Measurements from ENCODE around the gene ELMOD3.
"Not testable (repeated sequence)": the region's sequence is repeated elsewhere in the genome, so short reads cannot be mapped to it uniquely, and the experiment has no call there.

Gene ELMOD3

DNA sequence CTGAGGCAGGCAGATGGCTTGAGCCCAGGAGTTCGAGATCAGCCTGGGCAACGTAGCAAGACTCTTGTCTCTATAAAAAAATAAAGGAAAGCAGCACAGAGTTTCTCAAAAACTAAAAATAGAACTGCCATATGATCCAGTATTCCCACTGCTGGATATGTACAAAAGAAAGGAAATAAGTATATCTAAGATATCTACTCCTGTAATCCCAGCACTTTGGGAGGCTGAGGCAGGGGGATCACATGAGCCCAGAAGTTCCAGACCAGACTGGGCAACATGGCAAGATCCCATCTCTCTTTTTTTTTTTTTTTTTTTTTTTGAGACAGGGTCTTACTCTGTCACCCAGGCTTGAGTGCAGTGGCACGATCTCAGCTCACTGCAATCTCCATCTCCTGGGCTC is 24.9 kb upstream of the ELMOD3 start:
- DNase-seq: not testable (repeated sequence)

DNA sequence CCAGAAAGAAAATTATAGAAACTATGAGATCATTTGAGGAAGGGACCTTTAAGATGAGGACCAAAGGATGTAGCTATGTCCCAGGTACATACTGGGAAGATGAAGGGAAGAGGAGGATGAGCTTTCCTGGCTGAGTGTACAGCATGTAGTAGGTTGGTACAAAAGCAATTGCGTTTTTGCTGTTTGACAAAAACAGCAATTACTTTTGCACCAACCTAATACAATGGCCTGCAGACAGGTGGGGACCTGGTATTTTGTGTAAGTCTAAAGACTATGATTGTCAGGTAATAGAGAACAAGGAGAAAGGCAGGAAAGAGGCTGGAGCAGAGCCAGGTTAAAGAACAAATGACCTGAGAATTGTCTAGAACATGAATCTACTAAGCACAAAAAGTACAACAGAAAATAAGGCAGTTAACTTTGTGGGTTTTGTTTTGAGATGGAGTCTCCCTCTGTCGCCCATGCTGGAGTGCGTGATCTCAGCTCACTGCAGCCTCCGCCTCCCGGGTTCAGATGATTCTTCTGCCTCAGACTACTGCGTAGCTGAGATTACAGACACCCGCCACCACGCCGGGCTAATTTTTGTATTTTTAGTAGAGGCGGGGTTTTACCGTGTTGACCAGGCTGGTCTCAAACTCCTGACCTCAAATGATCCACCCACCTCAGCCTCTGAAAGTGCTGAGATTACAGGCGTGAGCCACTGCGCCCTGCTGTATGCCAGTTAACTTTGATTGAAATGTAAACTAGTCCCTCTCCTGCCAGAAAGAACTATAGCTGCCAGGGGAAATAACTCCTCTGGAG is 23.5 kb upstream of the ELMOD3 start:
- DNase-seq: no peak

DNA sequence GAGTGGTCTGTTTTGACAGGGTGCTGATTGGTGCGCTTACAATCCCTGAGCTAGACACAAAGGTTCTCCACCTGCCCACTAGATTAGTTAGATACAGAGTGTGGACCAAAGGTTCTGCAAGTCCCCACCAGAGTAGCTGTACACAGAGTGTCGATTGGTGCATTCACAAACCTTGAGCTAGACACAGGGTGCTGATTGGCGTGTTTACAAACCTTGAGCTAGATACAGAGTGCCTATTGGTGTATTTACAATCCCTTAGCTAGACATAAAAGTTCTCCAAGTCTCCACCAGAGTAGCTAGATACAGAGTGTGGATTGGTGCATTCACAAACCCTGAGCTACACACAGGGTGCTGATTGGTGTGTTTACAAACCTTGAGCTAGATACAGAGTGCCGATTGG is 20.7 kb upstream of the ELMOD3 start:
- not testable (repeated sequence) for DNase-seq

DNA sequence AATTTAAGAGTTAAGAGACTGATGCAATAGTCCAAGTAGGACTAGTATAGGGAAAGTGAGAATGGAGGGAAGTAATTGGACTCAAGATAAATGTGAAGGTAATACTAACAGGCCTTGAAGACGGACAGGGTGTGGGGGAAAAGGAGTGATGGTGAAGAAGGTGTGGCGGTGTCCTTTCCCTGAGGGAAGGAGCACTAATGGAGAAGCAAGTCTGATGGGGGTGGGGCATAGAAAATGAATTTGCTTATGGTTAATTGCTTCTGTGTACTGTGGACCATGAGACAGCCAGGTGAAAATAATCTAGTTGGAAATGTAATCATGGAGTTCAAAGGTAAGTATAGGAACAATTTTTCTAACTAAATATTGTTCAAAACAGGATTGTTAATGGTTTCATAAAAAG is 19.6 kb upstream of the ELMOD3 start:
- DNase-seq: no peak

DNA sequence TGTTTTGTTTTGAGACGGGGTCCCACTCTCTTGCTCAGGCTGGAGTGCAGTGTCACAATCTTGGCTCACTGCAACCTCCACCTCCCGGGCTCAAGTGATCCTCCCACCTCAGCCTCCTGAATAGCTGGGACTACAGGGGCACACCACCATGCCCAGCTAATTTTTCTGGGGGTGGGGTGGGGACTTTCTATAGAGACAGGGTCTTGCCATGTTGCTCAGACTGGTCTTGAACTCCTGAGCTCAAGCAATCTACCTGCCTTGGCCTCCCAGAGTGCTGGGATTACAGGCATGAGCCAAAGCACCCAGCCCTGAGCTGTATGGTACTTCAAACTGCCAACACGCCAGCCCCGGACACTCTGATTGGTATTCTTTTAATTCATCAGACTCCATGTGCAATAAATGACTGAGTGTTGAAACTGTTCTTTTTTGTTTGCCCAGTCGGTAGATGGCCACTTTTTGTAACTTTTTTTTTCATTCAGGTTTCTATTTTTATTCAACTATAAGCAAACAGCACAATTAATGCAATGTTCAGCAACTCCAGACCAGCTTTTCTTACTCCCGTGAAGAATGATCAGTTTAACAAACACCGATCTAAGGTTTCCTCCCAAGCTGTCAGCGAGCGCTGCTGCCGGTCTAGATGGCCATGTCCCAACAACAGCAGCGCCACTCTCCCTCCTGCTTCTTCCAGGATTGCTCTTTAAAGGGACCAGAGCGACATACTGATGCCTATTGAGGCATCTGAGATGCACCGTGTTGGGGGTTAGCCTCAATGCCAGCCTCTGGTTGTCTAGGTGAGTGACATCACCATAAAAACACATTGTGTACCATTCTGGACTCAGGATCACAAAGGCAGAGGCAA is 14.3 kb upstream of the ELMOD3 start:
- no peak for DNase-seq

DNA sequence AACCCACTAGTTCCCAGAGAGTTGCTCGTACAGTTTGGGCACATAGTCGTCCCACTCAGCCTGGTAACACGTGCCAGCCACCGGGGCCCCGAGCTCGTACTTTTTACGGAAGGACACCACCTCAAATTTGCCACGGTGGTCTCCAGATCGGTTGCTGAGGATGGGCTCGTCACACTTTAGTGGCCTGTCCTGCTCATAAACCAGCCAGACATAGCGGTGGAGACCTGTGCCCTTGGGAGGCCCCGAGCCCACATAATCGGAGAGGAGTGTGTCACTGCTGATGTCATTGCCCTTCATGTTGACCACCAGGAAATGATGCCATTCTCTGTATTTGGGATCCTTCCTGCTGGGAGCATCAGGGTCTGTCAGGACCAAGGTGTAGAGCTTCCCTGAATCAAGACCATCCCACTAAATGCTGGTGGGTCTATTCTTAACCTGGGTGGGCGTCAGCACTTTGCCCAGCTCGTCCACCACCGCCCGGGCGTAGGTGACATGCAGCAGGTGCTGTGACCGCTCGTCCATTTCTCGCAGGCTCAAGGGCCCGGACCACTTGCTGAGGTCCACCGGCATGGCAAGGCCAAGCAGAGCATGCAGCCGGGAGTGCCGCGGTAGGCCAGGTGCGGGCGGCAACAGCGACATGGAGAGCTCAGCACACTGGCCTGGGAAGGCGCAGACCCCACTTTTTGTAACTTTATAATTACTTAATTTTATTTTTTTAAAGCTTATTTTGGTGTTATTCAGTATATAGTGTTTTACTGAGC is 13.1 kb upstream of the ELMOD3 start:
- no peak for DNase-seq

DNA sequence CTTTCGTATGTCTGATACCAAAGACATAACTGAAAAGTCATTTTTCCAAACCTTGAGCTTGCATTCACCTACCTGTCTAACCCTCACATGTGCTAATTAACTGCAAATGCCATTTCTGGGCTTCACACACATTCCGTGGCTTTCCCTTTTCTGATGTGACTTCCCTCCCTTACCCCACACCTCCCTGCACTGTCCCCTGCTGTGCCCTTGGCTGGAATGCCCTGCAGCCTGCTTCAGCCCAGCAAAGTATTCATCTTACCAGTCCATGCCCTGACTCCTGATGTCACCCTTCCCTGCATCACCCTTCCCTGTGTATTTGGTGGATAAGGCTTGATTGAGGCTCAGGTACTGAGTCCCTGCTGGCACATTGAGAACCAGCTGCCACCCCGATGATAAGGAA is 12.4 kb upstream of the ELMOD3 start:
- no peak for DNase-seq

DNA sequence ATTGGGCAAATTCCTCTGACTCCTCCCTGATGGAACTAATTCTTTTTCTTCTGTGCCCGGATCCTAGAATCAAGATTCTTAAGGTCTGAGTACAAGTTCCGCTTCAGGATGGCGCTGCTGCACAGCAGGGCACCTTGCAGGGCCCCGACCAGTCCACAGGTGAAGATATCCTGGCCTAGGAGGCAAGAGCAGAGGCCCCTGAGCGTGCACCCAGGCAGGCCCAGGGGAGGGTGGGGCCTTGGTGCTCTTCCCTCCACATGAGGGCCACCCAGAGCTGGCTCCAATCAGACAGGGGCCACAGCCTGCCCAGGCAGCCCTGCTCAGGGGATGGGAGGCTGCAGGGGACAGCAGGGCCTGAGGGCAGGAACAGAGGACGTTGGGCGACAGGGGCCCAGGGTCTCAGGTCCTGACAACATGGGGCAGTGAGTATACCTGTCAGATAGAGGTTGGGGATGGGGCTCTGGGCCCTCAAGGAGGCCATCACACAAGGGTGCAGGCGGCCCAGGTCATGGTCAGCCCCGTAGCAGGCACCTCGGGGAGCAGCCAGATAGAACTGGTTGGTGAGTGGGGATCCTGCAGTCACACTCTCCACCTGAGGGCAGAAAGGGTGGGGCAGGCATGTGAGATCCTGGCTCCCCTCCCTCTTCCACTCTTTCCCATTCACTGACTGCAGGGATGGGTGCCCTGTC is 11.2 kb upstream of the ELMOD3 start:
- DNase-seq: not testable (repeated sequence)

DNA sequence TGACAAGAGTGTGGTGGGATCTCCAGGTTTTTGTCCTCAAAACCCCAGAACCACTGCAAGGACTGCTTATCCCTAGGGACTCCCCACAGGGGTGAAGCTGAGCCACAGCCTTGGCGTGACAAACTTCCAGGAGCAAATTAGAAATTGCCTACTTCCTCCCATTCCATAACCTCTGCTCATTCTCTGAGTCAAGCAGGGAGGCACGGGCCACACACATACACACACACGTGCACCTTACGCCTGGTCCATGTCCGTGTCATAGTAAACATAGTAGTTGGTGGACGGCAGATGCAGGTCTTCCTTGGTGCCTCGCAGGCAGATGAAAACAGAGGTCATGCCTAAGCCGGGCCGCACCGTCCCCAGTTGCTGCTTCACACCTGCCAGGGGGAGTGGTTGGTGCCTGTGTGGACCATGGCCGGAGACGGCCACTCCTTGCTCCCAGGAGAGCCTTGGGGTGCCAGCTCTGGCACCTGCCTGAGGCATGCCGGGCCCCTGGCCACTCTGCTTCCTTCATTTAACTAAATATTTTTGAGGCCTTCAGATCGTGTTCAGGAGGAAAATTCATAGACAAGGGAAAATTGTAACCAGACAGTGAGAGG is 10.1 kb upstream of the ELMOD3 start:
- no peak for DNase-seq

DNA sequence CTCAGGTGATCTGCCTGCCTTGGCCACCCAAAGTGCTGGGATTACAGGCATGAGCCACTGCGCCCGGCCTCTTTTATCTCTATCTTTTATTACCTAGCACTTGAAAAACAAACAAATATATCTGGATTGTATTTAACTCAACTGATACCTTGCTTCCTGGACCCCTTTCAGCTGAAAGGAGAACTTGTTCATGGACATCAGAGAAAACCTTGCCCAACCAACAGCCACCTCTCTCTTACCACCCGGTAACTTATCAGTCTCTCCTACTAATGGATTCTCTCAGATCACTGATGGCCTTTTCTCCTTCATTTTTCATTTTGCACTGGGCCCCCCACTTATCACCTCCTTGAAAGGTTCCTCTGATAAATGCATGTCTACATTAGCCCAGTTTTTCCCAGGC is 7.0 kb upstream of the ELMOD3 start:
- DNase-seq: no peak

DNA sequence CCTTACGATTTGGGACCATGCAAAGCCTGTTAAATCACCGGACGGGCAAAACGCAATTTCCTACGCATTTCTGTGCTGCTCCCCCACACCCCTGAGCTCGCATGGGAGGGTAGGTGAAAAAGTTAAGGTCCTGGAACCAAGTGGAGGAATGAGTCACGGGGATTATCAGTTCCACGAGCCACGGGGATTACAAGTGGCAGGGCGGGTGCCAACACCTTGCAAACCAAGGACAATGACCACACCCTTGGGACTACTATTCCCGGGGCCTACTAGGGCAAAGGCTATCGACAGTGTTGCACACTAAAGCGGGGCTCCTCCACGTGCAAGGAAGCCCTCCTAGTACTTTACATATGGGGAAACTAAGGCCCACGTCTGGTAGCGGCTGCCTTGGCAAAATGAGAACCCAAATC is 688 bp upstream of the ELMOD3 start:
- peak in 1 of 2 experiments; percentile 22 for DNase-seq

DNA sequence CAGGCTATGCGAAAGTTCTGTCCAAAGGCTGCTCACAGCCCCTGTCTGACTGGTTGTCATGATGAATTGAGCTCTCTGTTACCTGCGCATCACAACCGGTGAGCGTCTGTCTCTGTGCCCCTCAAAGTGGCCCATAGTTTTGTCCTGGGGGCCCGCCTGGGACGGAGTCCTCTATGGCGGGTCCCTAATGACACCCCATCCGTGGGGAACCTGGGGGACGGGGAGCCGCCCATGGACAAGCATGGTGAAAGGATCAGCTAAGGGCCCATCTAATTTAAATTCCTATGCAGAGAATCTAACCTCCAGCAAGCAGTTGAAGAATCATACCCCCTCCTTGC is 473 bp downstream of the ELMOD3 start:
- DNase-seq: no peak

DNA sequence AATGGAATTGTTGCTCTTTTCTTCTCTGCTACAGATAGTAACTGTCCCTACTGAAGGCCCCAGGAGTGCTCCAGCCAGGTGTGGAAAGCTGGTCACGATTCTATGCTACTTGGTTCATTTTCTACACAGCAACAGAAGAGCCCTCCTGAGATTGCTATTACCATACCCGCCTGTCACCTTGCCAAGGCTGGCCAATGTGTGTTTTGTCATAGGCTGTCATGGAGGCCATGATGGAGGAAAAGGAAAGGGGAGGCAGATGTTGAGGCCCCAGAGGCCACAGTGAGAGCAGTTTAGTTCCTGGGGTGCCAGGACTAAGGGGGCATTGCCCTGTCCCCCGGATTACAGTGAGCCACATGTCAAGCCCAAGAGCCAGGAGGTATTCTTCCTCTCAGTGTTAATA is 952 bp downstream of the ELMOD3 start:
- DNase-seq: no peak

DNA sequence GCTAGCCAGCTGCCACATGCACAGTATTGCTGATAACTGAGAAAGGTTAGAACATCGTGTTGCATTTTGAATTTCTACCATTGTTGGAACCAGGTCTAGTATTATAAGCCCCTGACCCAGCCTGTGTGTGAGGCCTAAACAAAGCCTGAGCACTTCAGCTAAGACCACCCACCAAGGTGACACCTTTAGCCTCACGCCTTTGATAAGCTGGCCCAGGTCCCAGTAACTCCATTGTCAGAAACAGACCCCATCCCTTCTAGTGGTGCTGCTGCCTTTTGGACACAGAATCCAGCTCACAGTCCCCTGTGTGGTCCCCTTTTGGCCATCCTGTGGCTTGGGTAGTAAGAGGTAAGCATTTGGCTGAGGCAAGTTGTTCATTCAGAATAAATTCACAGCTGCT is 1.6 kb downstream of the ELMOD3 start:
- DNase-seq: no peak

DNA sequence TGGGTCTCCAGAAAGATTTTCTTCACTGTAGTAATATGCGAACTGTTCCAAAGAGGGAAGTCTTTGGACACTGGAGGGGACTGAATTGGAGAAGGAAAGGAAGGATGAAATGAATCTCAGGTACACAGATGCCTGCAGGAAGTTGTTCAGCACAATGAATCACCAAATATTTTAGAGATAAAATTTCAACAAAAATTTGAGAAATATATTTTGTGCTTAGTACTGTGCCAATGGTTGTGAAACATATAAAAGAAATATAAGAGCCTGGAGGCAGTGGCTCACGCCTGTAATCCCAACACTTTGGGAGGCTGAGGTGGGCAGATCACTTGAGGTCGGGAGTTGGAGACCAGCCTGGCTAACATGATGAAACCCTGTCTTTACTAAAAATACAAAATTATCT is 3.2 kb downstream of the ELMOD3 start:
- no peak for DNase-seq

DNA sequence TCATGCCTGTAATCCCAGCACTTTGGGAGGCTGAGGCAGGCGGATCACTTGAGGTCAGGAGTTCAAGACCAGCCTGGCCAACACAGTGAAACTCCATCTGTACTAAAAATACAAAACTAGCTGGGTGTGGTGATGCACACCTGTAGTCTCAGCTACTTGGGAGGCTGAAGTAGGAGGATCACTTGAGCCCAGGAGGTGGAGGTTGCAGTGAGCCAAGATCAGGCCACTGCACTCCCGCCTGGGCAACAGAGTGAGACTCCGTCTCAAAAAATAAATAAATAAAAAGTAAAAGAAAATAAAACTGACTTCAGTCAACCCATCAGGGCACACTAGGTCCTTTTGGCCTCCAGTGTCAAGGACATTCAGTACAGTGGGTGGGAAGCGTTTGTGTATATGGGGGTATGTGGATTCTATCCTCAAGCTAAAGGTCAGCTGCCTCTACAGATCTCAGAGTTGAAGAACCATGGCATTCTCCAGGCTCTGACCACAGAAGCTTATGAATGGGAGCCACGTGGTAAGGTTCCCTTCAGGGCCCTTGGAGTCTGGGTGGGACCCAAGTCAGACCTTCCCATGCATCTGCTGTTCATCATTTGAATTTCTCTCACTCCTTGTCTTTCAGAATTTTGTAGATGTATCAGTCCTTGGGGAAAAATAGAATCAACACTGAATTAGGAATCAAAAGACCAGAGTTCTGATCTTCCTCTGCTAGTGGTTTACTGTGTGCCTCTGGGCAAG is 8.3 kb downstream of the ELMOD3 start:
- not testable (repeated sequence) for DNase-seq

DNA sequence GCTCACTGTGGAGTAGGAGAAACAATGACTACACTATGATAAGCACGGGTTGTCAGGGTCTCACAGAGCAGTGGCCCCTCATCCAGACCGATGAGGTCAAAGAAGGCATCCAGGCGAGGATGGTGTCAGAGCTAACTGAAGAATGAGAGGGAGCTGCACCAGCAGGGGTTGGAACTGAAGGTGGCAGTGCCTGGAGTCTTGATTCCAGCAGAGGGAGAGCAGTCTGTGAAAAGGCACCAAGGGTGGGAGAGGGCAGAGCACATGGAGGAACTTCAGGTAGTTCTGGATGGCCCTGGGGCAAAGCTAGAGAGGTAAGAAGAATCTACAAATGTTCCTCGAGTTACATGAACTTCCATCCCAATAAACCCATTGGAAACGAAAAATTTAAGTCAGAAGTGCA is 12.6 kb downstream of the ELMOD3 start:
- DNase-seq: no peak

DNA sequence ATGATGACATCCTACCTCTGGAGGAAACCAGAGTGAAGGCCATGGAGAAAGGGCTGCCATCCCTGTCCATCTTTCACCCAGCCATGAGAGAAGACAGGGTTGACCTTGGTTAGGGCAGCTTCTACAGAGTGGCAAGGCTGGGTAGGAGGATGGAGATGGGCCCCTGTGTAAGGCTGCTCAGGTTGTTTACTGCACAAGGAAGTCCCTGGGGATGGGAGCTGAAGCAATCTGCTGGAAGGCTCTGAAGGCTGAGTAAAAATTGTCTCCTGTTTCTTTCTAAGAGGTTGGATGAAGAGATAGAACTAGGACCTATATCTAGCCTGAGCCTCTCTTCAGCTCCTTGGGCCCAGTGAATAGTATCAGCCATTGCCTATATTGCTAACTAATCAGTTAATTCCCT is 14.4 kb downstream of the ELMOD3 start:
- no peak for DNase-seq

DNA sequence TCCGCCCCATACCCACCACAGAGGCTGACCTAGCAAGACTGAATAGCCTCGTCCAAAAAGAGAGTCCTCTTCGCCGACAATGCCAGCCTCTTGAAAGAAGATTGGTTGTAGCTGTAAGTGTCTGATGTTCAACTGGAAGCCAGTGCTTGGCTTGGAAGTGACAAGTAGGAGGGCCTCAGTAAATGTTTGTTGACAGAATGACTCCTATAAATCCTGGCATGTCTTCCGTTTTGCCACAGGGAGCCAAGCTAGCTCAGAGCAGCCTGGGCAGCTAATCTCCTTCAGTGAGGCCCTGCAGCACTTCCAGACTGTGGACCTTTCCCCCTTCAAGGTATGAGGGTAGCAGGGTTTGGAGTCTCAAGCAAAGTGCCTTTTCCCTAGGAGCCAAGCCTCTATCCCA is 14.9 kb downstream of the ELMOD3 start:
- DNase-seq: no peak

DNA sequence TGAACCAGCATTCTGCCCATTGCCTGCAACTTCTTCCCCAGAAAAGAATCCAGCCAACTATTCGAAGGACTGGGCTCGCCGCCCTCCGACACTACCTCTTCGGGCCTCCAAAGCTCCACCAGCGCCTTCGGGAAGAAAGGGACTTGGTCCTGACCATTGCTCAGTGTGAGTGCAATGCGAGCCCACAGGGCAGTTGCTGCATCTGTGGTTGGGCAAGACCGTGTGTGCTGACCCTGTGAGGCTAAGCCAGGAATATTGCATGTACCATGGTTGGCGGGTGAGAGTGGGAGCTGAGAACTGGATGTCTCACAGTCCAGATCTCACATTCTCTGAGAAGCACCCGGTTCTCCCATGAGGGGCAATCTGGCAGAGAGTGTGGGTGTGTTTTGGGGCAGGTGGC is 16.5 kb downstream of the ELMOD3 start:
- DNase-seq: no peak

DNA sequence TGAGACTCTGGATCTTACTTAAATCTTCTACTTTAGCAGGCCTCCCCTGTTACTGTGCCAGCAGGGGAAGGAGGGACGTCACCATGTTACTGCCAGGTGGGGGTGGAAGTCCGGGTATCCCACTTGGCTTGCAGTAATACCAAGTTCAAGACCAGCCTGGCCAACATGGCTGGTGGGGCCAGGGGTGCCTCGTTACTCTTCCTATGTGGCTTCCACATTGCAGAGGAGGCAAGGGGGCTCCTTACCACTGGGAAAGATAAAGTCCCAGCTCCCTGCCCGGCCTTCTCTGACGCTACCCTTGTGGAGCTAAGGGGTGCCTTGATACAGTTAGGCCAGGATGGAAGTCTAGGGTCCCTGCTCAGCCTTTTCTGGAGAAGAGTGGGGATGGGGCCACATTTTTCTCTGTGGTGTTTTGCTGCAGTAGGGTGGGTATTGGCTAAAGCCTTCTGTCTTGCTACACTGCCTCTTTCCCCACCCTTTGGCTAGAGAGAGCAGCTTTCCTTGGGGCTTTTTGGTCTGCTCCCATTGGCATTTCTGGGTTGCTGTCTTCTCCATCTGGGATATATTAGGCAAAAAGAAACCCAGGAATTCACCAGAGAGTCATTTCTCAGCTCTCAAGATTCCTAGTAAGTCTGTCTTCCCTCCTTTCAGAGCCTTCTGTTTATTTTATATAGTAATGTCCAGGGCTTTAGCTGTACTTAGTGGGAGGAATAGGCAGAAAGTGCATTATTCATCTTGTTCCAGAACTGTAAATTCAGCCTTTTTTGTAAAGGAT is 21.9 kb downstream of the ELMOD3 start:
- DNase-seq: no peak

Measured in Kasumi-1 (cell line).